ENCODE data around the gene TSTD2.

TSTD2 gene

DNA sequence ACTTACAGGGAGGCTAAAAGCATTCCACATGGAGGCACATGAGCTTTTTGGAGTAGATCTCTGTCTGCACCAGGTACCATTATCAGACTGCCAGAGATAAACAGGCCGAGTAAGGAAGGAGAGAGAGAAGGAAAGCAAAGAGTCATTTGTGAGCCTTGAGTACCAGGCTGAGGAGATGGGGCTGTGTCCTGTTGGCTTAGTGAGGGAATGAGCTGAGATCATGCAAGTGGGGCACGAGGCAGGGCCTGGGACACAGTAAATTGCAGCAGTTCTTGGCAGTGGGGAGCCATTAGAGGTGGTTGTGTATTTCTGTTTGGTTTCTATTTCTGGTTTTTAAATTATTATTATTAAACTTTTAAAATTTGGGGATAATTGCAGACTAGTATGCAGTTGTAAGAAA is 53.3 kb downstream of the TSTD2 start:
- no peaks in the 10 kb centered on the region for H3K79me2 ChIP-seq (ENCODE audit: insufficient read depth, low read length)
- no peaks in the 10 kb centered on the region for H3K36me3 ChIP-seq (ENCODE audit: low read length)
- H3K4me3 ChIP-seq (ENCODE audit: insufficient read depth, low read length, poor library complexity, severe bottlenecking), result no peak overlapping the region
- no peak overlapping the region for H3K9ac ChIP-seq (ENCODE audit: low read length)
- H3F3A ChIP-seq (ENCODE audit: insufficient read depth), result no peaks in the 10 kb centered on the region
- H3K4me2 ChIP-seq (ENCODE audit: low read depth, low read length, poor library complexity, severe bottlenecking), result no peak overlapping the region
- H3K9me3 ChIP-seq (ENCODE audit: insufficient read depth, low read length), result no peaks in the 10 kb centered on the region
- no peaks in the 10 kb centered on the region for H3K27me3 ChIP-seq (ENCODE audit: low read length)
- no peaks in the 10 kb centered on the region for H4K20me1 ChIP-seq (ENCODE audit: low read depth, low read length)
- TF ChIP-seq, protein P1, sequence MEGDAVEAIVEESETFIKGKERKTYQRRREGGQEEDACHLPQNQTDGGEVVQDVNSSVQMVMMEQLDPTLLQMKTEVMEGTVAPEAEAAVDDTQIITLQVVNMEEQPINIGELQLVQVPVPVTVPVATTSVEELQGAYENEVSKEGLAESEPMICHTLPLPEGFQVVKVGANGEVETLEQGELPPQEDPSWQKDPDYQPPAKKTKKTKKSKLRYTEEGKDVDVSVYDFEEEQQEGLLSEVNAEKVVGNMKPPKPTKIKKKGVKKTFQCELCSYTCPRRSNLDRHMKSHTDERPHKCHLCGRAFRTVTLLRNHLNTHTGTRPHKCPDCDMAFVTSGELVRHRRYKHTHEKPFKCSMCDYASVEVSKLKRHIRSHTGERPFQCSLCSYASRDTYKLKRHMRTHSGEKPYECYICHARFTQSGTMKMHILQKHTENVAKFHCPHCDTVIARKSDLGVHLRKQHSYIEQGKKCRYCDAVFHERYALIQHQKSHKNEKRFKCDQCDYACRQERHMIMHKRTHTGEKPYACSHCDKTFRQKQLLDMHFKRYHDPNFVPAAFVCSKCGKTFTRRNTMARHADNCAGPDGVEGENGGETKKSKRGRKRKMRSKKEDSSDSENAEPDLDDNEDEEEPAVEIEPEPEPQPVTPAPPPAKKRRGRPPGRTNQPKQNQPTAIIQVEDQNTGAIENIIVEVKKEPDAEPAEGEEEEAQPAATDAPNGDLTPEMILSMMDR (IDR thresholded peaks at IDR 0.05; ENCODE audit: insufficient read depth, low read length, poor library complexity, severe bottlenecking), result no peak
- TF ChIP-seq EZH2phosphoT487 (conservative IDR thresholded peaks at IDR 0.05; ENCODE audit: low read length), result no peak
- no peaks in the 10 kb centered on the region for H3K9me2 ChIP-seq (replicated peaks; ENCODE audit: insufficient read depth, low read length)
- H2AFZ ChIP-seq (ENCODE audit: low read depth, low read length, severe bottlenecking), result no peak overlapping the region
- H3K27ac ChIP-seq (ENCODE audit: low read depth, low read length), result no peak overlapping the region

DNA sequence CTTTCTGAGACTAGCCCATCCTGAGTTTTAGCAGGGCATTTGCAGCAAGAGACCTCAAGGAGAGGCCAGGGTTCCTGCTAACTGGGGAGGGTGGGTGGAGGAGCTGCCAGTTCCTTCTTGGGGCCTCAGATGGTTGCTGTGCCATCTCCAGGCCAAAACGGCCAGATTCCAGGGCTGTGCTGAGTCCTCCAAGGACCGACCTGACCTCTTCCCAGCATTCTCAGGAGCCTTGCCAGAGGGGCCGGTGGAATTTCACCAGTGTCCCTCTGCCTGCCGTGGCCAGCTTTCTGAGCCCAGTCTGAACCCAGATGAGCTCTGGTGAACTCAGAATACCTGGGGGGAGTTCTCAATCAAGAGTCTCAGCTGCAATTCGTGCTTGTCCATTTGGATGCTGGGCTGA is 54.3 kb downstream of the TSTD2 start:
- H3K9me3 ChIP-seq (ENCODE audit: insufficient read depth, low read length), result no peaks in the 10 kb centered on the region
- no peaks in the 10 kb centered on the region for H3K36me3 ChIP-seq (ENCODE audit: low read length)
- H2AFZ ChIP-seq (ENCODE audit: low read depth, low read length, severe bottlenecking), result no peak overlapping the region
- no peak overlapping the region for H3K27ac ChIP-seq (ENCODE audit: low read depth, low read length)
- H3K4me2 ChIP-seq (ENCODE audit: low read depth, low read length, poor library complexity, severe bottlenecking), result no peak overlapping the region
- no peaks in the 10 kb centered on the region for H3K27me3 ChIP-seq (ENCODE audit: low read length)
- no peaks in the 10 kb centered on the region for H3K79me2 ChIP-seq (ENCODE audit: insufficient read depth, low read length)
- TF ChIP-seq, protein P1 (IDR thresholded peaks at IDR 0.05; ENCODE audit: insufficient read depth, low read length, poor library complexity, severe bottlenecking), result no peak
- no peak for TF ChIP-seq EZH2phosphoT487 (conservative IDR thresholded peaks at IDR 0.05; ENCODE audit: low read length)
- no peak overlapping the region for H3K9ac ChIP-seq (ENCODE audit: low read length)
- no peaks in the 10 kb centered on the region for H4K20me1 ChIP-seq (ENCODE audit: low read depth, low read length)
- no peak overlapping the region for H3K4me3 ChIP-seq (ENCODE audit: insufficient read depth, low read length, poor library complexity, severe bottlenecking)
- no peaks in the 10 kb centered on the region for H3K9me2 ChIP-seq (replicated peaks; ENCODE audit: insufficient read depth, low read length)
- no peaks in the 10 kb centered on the region for H3F3A ChIP-seq (ENCODE audit: insufficient read depth)

DNA sequence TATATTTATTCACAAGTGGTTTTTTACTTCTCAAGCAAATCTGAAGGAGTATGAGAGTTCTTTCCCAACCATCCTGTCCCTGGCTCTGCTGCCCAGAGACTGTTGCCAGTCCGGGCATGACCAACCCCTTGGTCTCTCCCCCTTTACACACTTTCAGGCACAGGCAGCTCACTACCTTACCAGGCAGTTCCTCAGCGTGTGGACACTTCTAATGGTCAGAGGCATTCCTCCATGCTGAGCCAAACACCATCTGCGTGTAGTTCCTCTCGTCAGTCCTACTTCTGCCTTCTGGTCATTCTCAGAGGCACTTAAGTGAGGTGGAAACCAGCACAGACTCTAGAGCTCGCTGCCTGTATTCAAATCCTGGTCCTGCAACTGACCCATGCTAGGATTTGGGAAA is 56.1 kb downstream of the TSTD2 start:
- Histone ChIP-seq H4K20me1 (ENCODE audit: low read depth, low read length) (no peaks in the 10 kb centered on the region), H3K9me3 (ENCODE audit: insufficient read depth, low read length) (no peaks in the 10 kb centered on the region), H3K36me3 (ENCODE audit: low read length) (no peaks in the 10 kb centered on the region), H2AFZ (ENCODE audit: low read depth, low read length, severe bottlenecking) (no peak overlapping the region), H3K9me2 (replicated peaks; ENCODE audit: insufficient read depth, low read length) (no peaks in the 10 kb centered on the region), H3K27me3 (ENCODE audit: low read length) (no peaks in the 10 kb centered on the region), H3K79me2 (ENCODE audit: insufficient read depth, low read length) (no peaks in the 10 kb centered on the region), H3K4me3 (ENCODE audit: insufficient read depth, low read length, poor library complexity, severe bottlenecking) (no peak overlapping the region), H3K27ac (ENCODE audit: low read depth, low read length) (no peak overlapping the region), H3K4me2 (ENCODE audit: low read depth, low read length, poor library complexity, severe bottlenecking) (no peak overlapping the region), H3F3A (ENCODE audit: insufficient read depth) (no peaks in the 10 kb centered on the region), H3K9ac (ENCODE audit: low read length) (no peak overlapping the region)
- TF ChIP-seq EZH2phosphoT487 (conservative IDR thresholded peaks at IDR 0.05; ENCODE audit: low read length), result no peak
- TF ChIP-seq, protein P1 (IDR thresholded peaks at IDR 0.05; ENCODE audit: insufficient read depth, low read length, poor library complexity, severe bottlenecking), result no peak

All from SU-DHL-6 (cell line).